GM12875 (cell line): Measurements from ENCODE around the gene ZNF804B.

Experiments
- H3K4me3 ChIP-seq: one replicate; pipeline ENCODE4 v1.5.1; 2011; ENCODE audit warnings: low read depth, low read length, control low read depth
- TF ChIP-seq, protein P1 (sequence below): IDR thresholded peaks from 2 replicates; pipeline ENCODE4 v1.5.1; 2011; ENCODE audit warnings: low read depth, mild to moderate bottlenecking, control low read depth, inconsistent platforms, low read length, moderate library complexity, borderline replicate concordance; ENCODE audit not compliant: insufficient read depth

Gene ZNF804B

DNA sequence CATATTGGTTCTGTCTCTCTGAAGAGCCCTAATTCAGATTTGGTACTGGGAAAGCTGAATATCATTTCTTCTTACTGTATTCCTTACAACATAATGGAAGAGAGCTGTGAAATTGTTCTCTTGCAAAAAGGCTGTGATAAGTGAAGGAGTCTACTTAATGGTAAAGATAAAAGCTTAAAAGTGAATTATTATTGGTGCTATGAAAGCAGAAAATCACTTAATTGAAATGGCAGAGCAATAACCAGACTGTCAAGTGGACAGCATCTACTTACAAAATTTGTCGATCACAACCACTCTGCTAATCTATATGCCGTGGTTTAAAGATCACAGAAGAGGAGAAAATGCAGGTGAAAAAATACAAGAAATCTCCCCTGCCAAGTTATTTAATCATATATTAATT is 300.7 kb downstream of the ZNF804B start:
- H3K4me3 ChIP-seq, result no peak overlapping the region
- TF ChIP-seq, protein P1, sequence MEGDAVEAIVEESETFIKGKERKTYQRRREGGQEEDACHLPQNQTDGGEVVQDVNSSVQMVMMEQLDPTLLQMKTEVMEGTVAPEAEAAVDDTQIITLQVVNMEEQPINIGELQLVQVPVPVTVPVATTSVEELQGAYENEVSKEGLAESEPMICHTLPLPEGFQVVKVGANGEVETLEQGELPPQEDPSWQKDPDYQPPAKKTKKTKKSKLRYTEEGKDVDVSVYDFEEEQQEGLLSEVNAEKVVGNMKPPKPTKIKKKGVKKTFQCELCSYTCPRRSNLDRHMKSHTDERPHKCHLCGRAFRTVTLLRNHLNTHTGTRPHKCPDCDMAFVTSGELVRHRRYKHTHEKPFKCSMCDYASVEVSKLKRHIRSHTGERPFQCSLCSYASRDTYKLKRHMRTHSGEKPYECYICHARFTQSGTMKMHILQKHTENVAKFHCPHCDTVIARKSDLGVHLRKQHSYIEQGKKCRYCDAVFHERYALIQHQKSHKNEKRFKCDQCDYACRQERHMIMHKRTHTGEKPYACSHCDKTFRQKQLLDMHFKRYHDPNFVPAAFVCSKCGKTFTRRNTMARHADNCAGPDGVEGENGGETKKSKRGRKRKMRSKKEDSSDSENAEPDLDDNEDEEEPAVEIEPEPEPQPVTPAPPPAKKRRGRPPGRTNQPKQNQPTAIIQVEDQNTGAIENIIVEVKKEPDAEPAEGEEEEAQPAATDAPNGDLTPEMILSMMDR, result no peak

DNA sequence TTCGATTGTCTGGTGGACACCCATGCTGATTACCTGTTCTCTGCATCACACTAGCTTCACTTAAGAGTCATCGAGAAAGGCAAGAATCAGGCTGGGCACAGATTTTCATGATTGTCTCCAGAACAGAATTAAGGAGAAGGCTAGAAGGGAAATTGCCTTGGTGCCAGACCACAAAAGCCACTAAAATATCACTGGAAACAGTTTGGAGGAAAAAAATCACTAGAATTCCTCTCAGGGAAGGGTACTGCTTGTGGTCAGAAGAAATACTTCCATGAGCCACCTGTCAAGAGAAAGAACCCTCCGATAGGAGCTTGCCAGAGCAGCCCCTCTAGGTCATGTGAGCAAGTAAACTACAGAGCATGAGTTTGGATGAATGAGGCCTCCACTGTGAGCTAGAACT is 305.3 kb downstream of the ZNF804B start:
- no peak overlapping the region for H3K4me3 ChIP-seq
- TF ChIP-seq, protein P1, result no peak

GRCh38 chr7:89067048-89067447 is 307.5 kb downstream of the ZNF804B start:
- H3K4me3 ChIP-seq, result no peak overlapping the region
- TF ChIP-seq, protein P1, result no peak

GRCh38 chr7:89072081-89072480 is 312.6 kb downstream of the ZNF804B start:
- TF ChIP-seq, protein P1, result no peak

DNA sequence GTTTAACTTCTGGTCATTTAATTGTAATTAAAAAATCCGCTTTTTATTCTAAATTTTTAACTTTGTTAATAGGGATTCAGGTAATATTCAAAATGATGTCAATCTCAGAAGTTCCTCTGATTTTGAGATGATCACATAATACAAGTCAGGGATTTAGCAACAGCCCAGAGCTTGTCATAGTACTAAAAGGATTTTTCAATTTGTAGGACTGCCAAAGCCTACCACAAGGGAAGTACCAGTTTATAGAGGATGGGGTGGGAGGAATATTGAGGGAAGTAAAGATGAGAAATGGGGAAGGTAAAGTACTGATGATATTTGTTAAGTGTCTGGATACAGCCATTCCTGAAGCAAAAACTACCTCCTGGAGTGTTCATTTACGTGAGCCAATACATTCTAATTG is 314.3 kb downstream of the ZNF804B start:
- TF ChIP-seq, protein P1, result no peak
- no peak overlapping the region for H3K4me3 ChIP-seq

More at GRCh38 chr7:89072081-89072480, 312.6 kb downstream of the ZNF804B start:
- H3K4me3 ChIP-seq, result no peak overlapping the region

DNA sequence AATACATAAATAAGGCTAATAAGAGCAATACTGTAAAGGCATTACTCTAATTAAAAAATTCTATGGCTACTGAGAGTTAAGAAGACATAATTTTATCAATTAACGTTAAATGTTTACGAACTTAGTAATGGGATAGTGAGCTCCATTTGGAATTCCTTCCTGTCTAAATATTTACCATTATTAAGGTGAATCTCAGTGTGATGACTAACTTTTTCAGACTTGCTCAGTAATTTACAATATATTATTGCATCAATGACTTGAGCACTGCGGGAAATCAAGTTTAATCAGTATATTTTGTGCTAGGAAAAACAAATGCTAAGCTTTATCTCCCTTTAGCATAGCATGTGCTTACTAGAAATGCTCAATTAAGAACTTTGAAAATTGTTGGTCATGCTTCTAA is 318.5 kb downstream of the ZNF804B start:
- no peak overlapping the region for H3K4me3 ChIP-seq
- TF ChIP-seq, protein P1, result no peak

GRCh38 chr7:89085580-89085979 is 326.1 kb downstream of the ZNF804B start:
- H3K4me3 ChIP-seq, result no peak overlapping the region
- TF ChIP-seq, protein P1, result no peak
